ENCODE measurements around the gene THOC6. TPM values are rescaled to one million over a fixed set of nuclear protein-coding genes. Genes with fewer than 3 reads are reported as not detected.

THOC6 gene
- total and polyA plus RNA-seq, 2 donors (not counting 1 experiment from before 2014, with no cell fraction given): 28.5 to 52.2 TPM

DNA sequence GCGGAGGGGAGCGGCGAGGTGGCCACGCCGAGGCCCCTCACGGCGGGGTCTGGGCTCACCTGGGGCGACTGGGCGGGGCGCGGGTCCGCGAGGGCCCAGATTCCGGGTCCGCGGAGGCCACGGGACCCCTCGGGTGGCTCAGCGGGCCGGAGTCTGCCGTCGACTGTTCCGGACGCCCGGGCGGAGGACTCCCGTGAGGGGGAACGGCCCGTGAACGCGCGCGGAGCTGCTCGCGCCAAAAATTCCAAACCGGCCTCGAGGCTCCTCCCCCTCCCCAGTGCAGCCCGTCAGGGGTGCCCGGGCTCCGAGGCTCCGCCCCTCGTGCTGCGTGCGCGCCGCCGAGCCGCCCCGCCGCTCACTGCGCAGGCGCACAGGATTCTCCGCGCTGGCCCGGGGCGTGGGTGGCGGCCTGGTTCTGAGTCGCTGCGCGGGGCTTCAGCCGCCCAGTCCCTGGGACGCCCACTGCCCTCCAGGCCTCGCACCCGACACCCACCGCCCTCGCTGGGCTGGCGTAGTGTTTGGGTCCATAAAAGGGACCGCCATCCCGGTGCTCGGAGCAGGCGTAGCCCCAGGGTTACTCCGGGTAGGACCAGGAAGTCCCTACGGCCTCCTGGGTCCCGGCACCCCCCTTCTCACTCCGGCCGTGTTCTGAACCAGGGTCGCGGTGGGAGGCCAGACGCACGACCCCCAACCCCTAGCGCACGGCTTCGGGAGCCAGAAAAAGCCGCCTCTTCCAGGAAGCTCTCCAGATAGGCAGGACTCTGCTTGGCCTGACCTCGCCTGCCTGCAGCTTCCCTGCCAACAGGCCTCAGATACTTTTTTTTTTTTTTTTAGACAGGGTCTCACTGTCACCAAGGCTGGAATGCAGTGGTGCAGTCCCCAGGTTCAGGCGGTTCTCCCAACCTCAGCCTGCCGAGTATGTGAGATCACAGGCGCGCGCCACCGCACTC, 43.3 kb upstream of the THOC6 start, which contains the start of gene PKMYT1:
PKMYT1 (minus strand) TSS at position 220 of the 950 bp plus-strand sequence. CDS start 789 bp downstream, outside the sequence.
- Histone ChIP-seq H3K79me2 (ENCODE audit: control insufficient read depth, insufficient read depth, low read length) (peaks cover 6% of the 10 kb centered on the region), H3K27ac (ENCODE audit: low read length in 2 of 2) (peak within 1 kb of the TSS; percentile 71 to 83), H4K20me1 (ENCODE audit: control insufficient read depth, insufficient read depth, low read length, poor library complexity, severe bottlenecking) (peaks cover 5% of the 10 kb centered on the region), H2AFZ (ENCODE audit: insufficient read depth, low read depth, low read length, poor library complexity, severe bottlenecking) (peak within 1 kb of the TSS; percentile 94), H3K4me3 (ENCODE audit: control extremely low read depth in 1 of 5, extremely low read depth in 1 of 5, insufficient read depth in 1 of 5, low read depth in 2 of 5, low read length in 4 of 5) (peak within 1 kb of the TSS; percentile 57 to 96 (median 82)), H3K27me3 (replicated peaks in 1 of 4; ENCODE audit: control extremely low read depth in 1 of 4, control insufficient read depth in 3 of 4, insufficient read depth in 4 of 4, low read length in 3 of 4) (peaks cover 0 to 8% (median 1%) of the 10 kb centered on the region in 4 experiments), H3K4me2 (replicated peaks; ENCODE audit: low read depth, low read length, poor library complexity, severe bottlenecking) (peak within 1 kb of the TSS; percentile 99), H3K36me3 (replicated peaks in 1 of 2; ENCODE audit: control extremely low read depth in 1 of 2, control insufficient read depth in 1 of 2, extremely low read depth in 1 of 2, insufficient read depth in 2 of 2, low read length in 1 of 2) (no peaks in the 10 kb centered on the region), H3K9me3 (ENCODE audit: control extremely low read depth in 1 of 3, control insufficient read depth in 2 of 3, insufficient read depth in 1 of 3, low read length in 2 of 3) (no peaks in the 10 kb centered on the region), H3K9ac (ENCODE audit: low read length) (peak within 1 kb of the TSS; percentile 98), H3K4me1 (ENCODE audit: control insufficient read depth in 2 of 2, insufficient read depth in 2 of 2, low read length in 2 of 2) (peaks cover 18 to 39% of the 10 kb centered on the region in 2 donors)
- intact Hi-C loops (cut with micrococcal nuclease): loop anchor here (1.0 to 5.0 kb wide), 4 partner anchors 11 to 203 kb away; partner anchors contain the start of genes ELOB, FLYWCH2 and PAQR4
- POLR2A ChIA-PET: interaction anchor here (0.5 to 1.5 kb wide), 5 partner anchors 10 to 179 kb away, joined by 3 to 10 read pairs (median 3); no protein-coding TSS in a partner anchor
- 3% methylated on average over 84 of the region's 91 CpGs for WGBS (ENCODE audit: insufficient coverage)
- ATAC-seq (ENCODE audit: low read depth) (peak; percentile 93), DNase-seq (peak; percentile 96)
- TF ChIP-seq, protein P1, sequence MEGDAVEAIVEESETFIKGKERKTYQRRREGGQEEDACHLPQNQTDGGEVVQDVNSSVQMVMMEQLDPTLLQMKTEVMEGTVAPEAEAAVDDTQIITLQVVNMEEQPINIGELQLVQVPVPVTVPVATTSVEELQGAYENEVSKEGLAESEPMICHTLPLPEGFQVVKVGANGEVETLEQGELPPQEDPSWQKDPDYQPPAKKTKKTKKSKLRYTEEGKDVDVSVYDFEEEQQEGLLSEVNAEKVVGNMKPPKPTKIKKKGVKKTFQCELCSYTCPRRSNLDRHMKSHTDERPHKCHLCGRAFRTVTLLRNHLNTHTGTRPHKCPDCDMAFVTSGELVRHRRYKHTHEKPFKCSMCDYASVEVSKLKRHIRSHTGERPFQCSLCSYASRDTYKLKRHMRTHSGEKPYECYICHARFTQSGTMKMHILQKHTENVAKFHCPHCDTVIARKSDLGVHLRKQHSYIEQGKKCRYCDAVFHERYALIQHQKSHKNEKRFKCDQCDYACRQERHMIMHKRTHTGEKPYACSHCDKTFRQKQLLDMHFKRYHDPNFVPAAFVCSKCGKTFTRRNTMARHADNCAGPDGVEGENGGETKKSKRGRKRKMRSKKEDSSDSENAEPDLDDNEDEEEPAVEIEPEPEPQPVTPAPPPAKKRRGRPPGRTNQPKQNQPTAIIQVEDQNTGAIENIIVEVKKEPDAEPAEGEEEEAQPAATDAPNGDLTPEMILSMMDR (IDR thresholded peaks at IDR 0.05): no peak
- TF ChIP-seq EZH2 (IDR thresholded peaks at IDR 0.05; ENCODE audit: borderline replicate concordance, insufficient read depth, low read depth, low read length, poor library complexity, severe bottlenecking): no peak
- H3K4me3 Mint-ChIP-seq: peak within 1 kb of the TSS; percentile 81
- peak within 1 kb of the TSS; percentile 84 for H3K27ac Mint-ChIP-seq
- H3K4me1 Mint-ChIP-seq: peaks cover 21% of the 10 kb centered on the region
- H3K27me3 Mint-ChIP-seq: no peaks in the 10 kb centered on the region
- no peaks in the 10 kb centered on the region for H3K9me3 Mint-ChIP-seq (ENCODE audit: insufficient read depth)
- CTCF ChIA-PET: interaction anchor here (0.6 to 1.8 kb wide), 6 partner anchors 22 to 615 kb away, joined by 3 to 8 read pairs (median 4); no protein-coding TSS in a partner anchor

Measured in B cell (primary cell).